ENCODE data around the gene PEAK1.

GRCh38 chr15:77416148-77416455, 3.8 kb downstream of the PEAK1 start:
- TF ChIP-seq POLR2A (IDR thresholded peaks at IDR 0.05; ENCODE audit: low read length) (no peak), GATA1 (IDR thresholded peaks at IDR 0.05; ENCODE audit: low read depth, low read length) (no peak)

All from erythroblast (primary cell).